ENCODE results near the gene SMOC1.

SMOC1 gene

GRCh38 chr14:70034257-70034656 is 155.0 kb downstream of the SMOC1 start:
- Histone ChIP-seq H3K9ac (ENCODE audit: low read depth, low read length) (no peak overlapping the region), H3K27ac (ENCODE audit: low read length) (no peak overlapping the region), H3K9me3 (ENCODE audit: insufficient read depth, low read depth, low read length) (no peaks in the 10 kb centered on the region), H3K36me3 (ENCODE audit: insufficient read depth, low read depth, low read length) (no peaks in the 10 kb centered on the region), H3K27me3 (ENCODE audit: insufficient read depth, low read length) (no peaks in the 10 kb centered on the region), H3K4me1 (ENCODE audit: insufficient read depth, low read length) (peaks cover 13% of the 10 kb centered on the region), H3K4me3 (ENCODE audit: low read length) (no peak overlapping the region)

- peaks cover 13% of the 10 kb centered on the region for H3K4me1 ChIP-seq (ENCODE audit: insufficient read depth, low read length)
- no peaks in the 10 kb centered on the region for H3K27me3 ChIP-seq (ENCODE audit: insufficient read depth, low read length)
- no peak overlapping the region for H3K27ac ChIP-seq (ENCODE audit: low read length)
- H3K4me3 ChIP-seq (ENCODE audit: low read length): no peak overlapping the region
- no peak overlapping the region for H3K9ac ChIP-seq (ENCODE audit: low read depth, low read length)
- no peaks in the 10 kb centered on the region for H3K36me3 ChIP-seq (ENCODE audit: insufficient read depth, low read depth, low read length)
- no peaks in the 10 kb centered on the region for H3K9me3 ChIP-seq (ENCODE audit: insufficient read depth, low read depth, low read length)
Measured at GRCh38 chr14:70036665-70037064, 157.4 kb downstream of the SMOC1 start.

GRCh38 chr14:70043001-70043400 is 163.8 kb downstream of the SMOC1 start:
- no peaks in the 10 kb centered on the region for H3K4me1 ChIP-seq (ENCODE audit: insufficient read depth, low read length)
- H3K27ac ChIP-seq (ENCODE audit: low read length): no peak overlapping the region
- no peak overlapping the region for H3K9ac ChIP-seq (ENCODE audit: low read depth, low read length)
- H3K27me3 ChIP-seq (ENCODE audit: insufficient read depth, low read length): peaks cover 25% of the 10 kb centered on the region
- no peaks in the 10 kb centered on the region for H3K9me3 ChIP-seq (ENCODE audit: insufficient read depth, low read depth, low read length)
- H3K36me3 ChIP-seq (ENCODE audit: insufficient read depth, low read depth, low read length): no peaks in the 10 kb centered on the region
- no peak overlapping the region for H3K4me3 ChIP-seq (ENCODE audit: low read length)

- H3K36me3 ChIP-seq (ENCODE audit: insufficient read depth, low read depth, low read length): no peaks in the 10 kb centered on the region
- H3K9ac ChIP-seq (ENCODE audit: low read depth, low read length): no peak overlapping the region
- H3K4me3 ChIP-seq (ENCODE audit: low read length): no peak overlapping the region
- H3K27ac ChIP-seq (ENCODE audit: low read length): no peak overlapping the region
- H3K4me1 ChIP-seq (ENCODE audit: insufficient read depth, low read length): no peaks in the 10 kb centered on the region
- peaks cover 25% of the 10 kb centered on the region for H3K27me3 ChIP-seq (ENCODE audit: insufficient read depth, low read length)
- H3K9me3 ChIP-seq (ENCODE audit: insufficient read depth, low read depth, low read length): no peaks in the 10 kb centered on the region
Measured at GRCh38 chr14:70045310-70045709, 166.1 kb downstream of the SMOC1 start.

- Histone ChIP-seq H3K9me3 (ENCODE audit: insufficient read depth, low read depth, low read length) (no peaks in the 10 kb centered on the region), H3K27me3 (ENCODE audit: insufficient read depth, low read length) (peaks cover 25% of the 10 kb centered on the region), H3K27ac (ENCODE audit: low read length) (no peak overlapping the region), H3K36me3 (ENCODE audit: insufficient read depth, low read depth, low read length) (no peaks in the 10 kb centered on the region), H3K4me3 (ENCODE audit: low read length) (no peak overlapping the region), H3K9ac (ENCODE audit: low read depth, low read length) (no peak overlapping the region), H3K4me1 (ENCODE audit: insufficient read depth, low read length) (no peaks in the 10 kb centered on the region)
Measured at GRCh38 chr14:70045844-70046535, 166.8 kb downstream of the SMOC1 start.

- Histone ChIP-seq H3K4me3 (ENCODE audit: low read length) (no peak overlapping the region), H3K27ac (ENCODE audit: low read length) (no peak overlapping the region), H3K27me3 (ENCODE audit: insufficient read depth, low read length) (peaks cover 22% of the 10 kb centered on the region), H3K9me3 (ENCODE audit: insufficient read depth, low read depth, low read length) (no peaks in the 10 kb centered on the region), H3K4me1 (ENCODE audit: insufficient read depth, low read length) (no peaks in the 10 kb centered on the region), H3K36me3 (ENCODE audit: insufficient read depth, low read depth, low read length) (no peaks in the 10 kb centered on the region), H3K9ac (ENCODE audit: low read depth, low read length) (no peak overlapping the region)
Measured at GRCh38 chr14:70047598-70048312, 168.5 kb downstream of the SMOC1 start.

- no peaks in the 10 kb centered on the region for H3K4me1 ChIP-seq (ENCODE audit: insufficient read depth, low read length)
- no peak overlapping the region for H3K27ac ChIP-seq (ENCODE audit: low read length)
- no peak overlapping the region for H3K4me3 ChIP-seq (ENCODE audit: low read length)
- H3K9ac ChIP-seq (ENCODE audit: low read depth, low read length): no peak overlapping the region
- no peaks in the 10 kb centered on the region for H3K36me3 ChIP-seq (ENCODE audit: insufficient read depth, low read depth, low read length)
- H3K27me3 ChIP-seq (ENCODE audit: insufficient read depth, low read length): peaks cover 22% of the 10 kb centered on the region
- H3K9me3 ChIP-seq (ENCODE audit: insufficient read depth, low read depth, low read length): no peaks in the 10 kb centered on the region
Measured at GRCh38 chr14:70048313-70048654, 169.1 kb downstream of the SMOC1 start.

GRCh38 chr14:70049605-70050004 is 170.4 kb downstream of the SMOC1 start:
- Histone ChIP-seq H3K9me3 (ENCODE audit: insufficient read depth, low read depth, low read length) (no peaks in the 10 kb centered on the region), H3K36me3 (ENCODE audit: insufficient read depth, low read depth, low read length) (no peaks in the 10 kb centered on the region), H3K9ac (ENCODE audit: low read depth, low read length) (no peak overlapping the region), H3K4me1 (ENCODE audit: insufficient read depth, low read length) (peaks cover 5% of the 10 kb centered on the region; the same call in 1 of the 2 replicates), H3K27me3 (ENCODE audit: insufficient read depth, low read length) (peaks cover 21% of the 10 kb centered on the region), H3K4me3 (ENCODE audit: low read length) (no peak overlapping the region), H3K27ac (ENCODE audit: low read length) (no peak overlapping the region)

- Histone ChIP-seq H3K4me3 (ENCODE audit: low read length) (no peak overlapping the region), H3K4me1 (ENCODE audit: insufficient read depth, low read length) (peaks cover 5% of the 10 kb centered on the region; the same call in 1 of the 2 replicates), H3K27ac (ENCODE audit: low read length) (no peak overlapping the region), H3K36me3 (ENCODE audit: insufficient read depth, low read depth, low read length) (no peaks in the 10 kb centered on the region), H3K9ac (ENCODE audit: low read depth, low read length) (no peak overlapping the region), H3K27me3 (ENCODE audit: insufficient read depth, low read length) (peaks cover 15% of the 10 kb centered on the region), H3K9me3 (ENCODE audit: insufficient read depth, low read depth, low read length) (no peaks in the 10 kb centered on the region)
Measured at GRCh38 chr14:70050136-70050535, 170.9 kb downstream of the SMOC1 start.

- Histone ChIP-seq H3K4me1 (ENCODE audit: insufficient read depth, low read length) (peaks cover 5% of the 10 kb centered on the region; the same call in 1 of the 2 replicates), H3K27ac (ENCODE audit: low read length) (no peak overlapping the region), H3K9me3 (ENCODE audit: insufficient read depth, low read depth, low read length) (no peaks in the 10 kb centered on the region), H3K9ac (ENCODE audit: low read depth, low read length) (no peak overlapping the region), H3K4me3 (ENCODE audit: low read length) (no peak overlapping the region), H3K36me3 (ENCODE audit: insufficient read depth, low read depth, low read length) (no peaks in the 10 kb centered on the region), H3K27me3 (ENCODE audit: insufficient read depth, low read length) (no peaks in the 10 kb centered on the region; the same call in 1 of the 2 replicates)
Measured at GRCh38 chr14:70052990-70053389, 173.8 kb downstream of the SMOC1 start.

- Histone ChIP-seq H3K4me1 (ENCODE audit: insufficient read depth, low read length) (peaks cover 5% of the 10 kb centered on the region; the same call in 1 of the 2 replicates), H3K9ac (ENCODE audit: low read depth, low read length) (no peak overlapping the region), H3K4me3 (ENCODE audit: low read length) (no peak overlapping the region), H3K27ac (ENCODE audit: low read length) (no peak overlapping the region), H3K9me3 (ENCODE audit: insufficient read depth, low read depth, low read length) (no peaks in the 10 kb centered on the region), H3K27me3 (ENCODE audit: insufficient read depth, low read length) (no peaks in the 10 kb centered on the region), H3K36me3 (ENCODE audit: insufficient read depth, low read depth, low read length) (no peaks in the 10 kb centered on the region)
Measured at GRCh38 chr14:70057519-70058136, 178.4 kb downstream of the SMOC1 start.

- H3K4me3 ChIP-seq (ENCODE audit: low read length): no peak overlapping the region
- peaks cover under 1% of the 10 kb centered on the region; the same call in 1 of the 2 replicates for H3K4me1 ChIP-seq (ENCODE audit: insufficient read depth, low read length)
- H3K9ac ChIP-seq (ENCODE audit: low read depth, low read length): no peak overlapping the region
- no peak overlapping the region for H3K27ac ChIP-seq (ENCODE audit: low read length)
- no peaks in the 10 kb centered on the region for H3K9me3 ChIP-seq (ENCODE audit: insufficient read depth, low read depth, low read length)
- no peaks in the 10 kb centered on the region for H3K36me3 ChIP-seq (ENCODE audit: insufficient read depth, low read depth, low read length)
- no peaks in the 10 kb centered on the region for H3K27me3 ChIP-seq (ENCODE audit: insufficient read depth, low read length)
Measured at GRCh38 chr14:70059545-70059944, 180.3 kb downstream of the SMOC1 start.

Data from iPS-20b (cell line).